Measurements from ENCODE around the gene IL22. TPM values are rescaled to one million over a fixed set of nuclear protein-coding genes. Genes with fewer than 3 reads are reported as not detected.

Gene IL22
- not detected in 5 replicates for total RNA-seq (2022; extraction: Qiagen RNA extraction; ENCODE audit: low read depth)

GRCh38 chr12:68253504-68253903 lies at the start of gene IL22:
IL22 (minus strand) TSS chr12:68253604; CDS start chr12:68253448, 156 bp downstream.

GRCh38 chr12:68225576-68226476 lies 27.6 kb downstream of the IL22 start, which contains the start of gene IL26:
IL26 (minus strand) TSS chr12:68225810; CDS start chr12:68225756, 54 bp downstream.

Other genes starting within 250 kb of the IL22 start
- gene IFNG, start 93.9 kb downstream of the IL22 start, total RNA-seq (2022; extraction: Qiagen RNA extraction; ENCODE audit: low read depth) = not detected in 5 replicates
- gene IL26, start 27.8 kb downstream of the IL22 start, total RNA-seq (2022; extraction: Qiagen RNA extraction; ENCODE audit: low read depth) = not detected in 5 replicates
- gene MDM1, start 78.8 kb upstream of the IL22 start, total RNA-seq (2022; extraction: Qiagen RNA extraction; ENCODE audit: low read depth) = 5.0 to 8.4 TPM (median 6.5 TPM) in 5 replicates

All from A549 treated with RU486 at 1 μM for 4 hours (cell line).